H1 (cell line): ENCODE measurements around the gene RENBP. TPM values are rescaled to one million over a fixed set of nuclear protein-coding genes. Genes with fewer than 3 reads are reported as not detected.

Source experiments
- CTCF ChIA-PET: fragments of 300-600 bp; sonication (Branson Sonifier 250); formaldehyde crosslinking; loops from one replicate; lab custom pipeline; 2021; ENCODE audit not compliant: partially characterized antibody; lab: Charles Lee
- POLR2A ChIA-PET: fragments of 300-600 bp; sonication (Branson Sonifier 250); formaldehyde crosslinking; loops from one replicate; lab custom pipeline; 2021; ENCODE audit warnings: inconsistent platforms; ENCODE audit not compliant: partially characterized antibody; lab: Charles Lee
- DNase-seq, 2 experiments: peaks; one replicate each; pipeline versions ENCODE4 v3.0.0 to v3.0.0-alpha.2; 2010 to 2022; ENCODE audit warnings: low spot score in 2 of 2, low read depth in 1 of 2, mixed read lengths in 1 of 2
- FAIRE-seq: peaks from 2 replicates; lab custom pipeline; 2011; peaks lifted over from hg19 to GRCh38; lab: Jason Lieb, UNC
- H2AFZ ChIP-seq: 2 replicates; pipeline ENCODE4 v1.8.1; 2012; ENCODE audit warnings: low read length, inconsistent platforms
- H2AK5ac ChIP-seq: 2 replicates; pipeline ENCODE4 v1.6.1; 2013; ENCODE audit warnings: low read depth, low read length
- H2BK120ac ChIP-seq: replicated peaks from 2 replicates; pipeline ENCODE3; 2013; ENCODE audit warnings: low read depth, low read length, inconsistent platforms
- H2BK12ac ChIP-seq: 2 replicates; pipeline ENCODE4 v1.6.1; 2013; ENCODE audit warnings: low read depth, low read length
- H2BK15ac ChIP-seq: 2 replicates; pipeline ENCODE4 v1.6.1; 2013; ENCODE audit warnings: low read length
- H2BK20ac ChIP-seq: 2 replicates; pipeline ENCODE4 v1.6.1; 2013; ENCODE audit warnings: low read length
- H2BK5ac ChIP-seq: 2 replicates; pipeline ENCODE4 v1.6.1; 2013; ENCODE audit warnings: low read depth, low read length
- H3K14ac ChIP-seq: 2 replicates; pipeline ENCODE4 v1.6.1; 2013; ENCODE audit warnings: inconsistent platforms; ENCODE audit not compliant: insufficient read length
- H3K18ac ChIP-seq: 2 replicates; pipeline ENCODE4 v1.6.1; 2013; ENCODE audit warnings: low read length; ENCODE audit errors: extremely low read depth
- H3K23ac ChIP-seq: 2 replicates; pipeline ENCODE4 v1.6.1; 2013; ENCODE audit warnings: inconsistent platforms; ENCODE audit not compliant: insufficient read length
- H3K23me2 ChIP-seq: 2 replicates; pipeline ENCODE4 v1.6.1; 2013; ENCODE audit warnings: low read depth, low read length
- H3K27ac ChIP-seq: 2 replicates; pipeline ENCODE4 v1.6.1; 2011; ENCODE audit warnings: low read depth, low read length, inconsistent platforms
- H3K27me3 ChIP-seq, 4 experiments: replicated peaks in 1 of 4; 1 replicate in 1 of 4; 2 replicates in 3 of 4; pipeline versions ENCODE4 v1.6.1 to v1.8.1; 2011 to 2013; ENCODE audit warnings: low read length in 3 of 4, mild to moderate bottlenecking in 3 of 4, inconsistent platforms in 2 of 4, mixed read lengths in 2 of 4, moderate library complexity in 1 of 4; ENCODE audit not compliant: control insufficient read depth in 3 of 4, insufficient read depth in 3 of 4; ENCODE audit errors: extremely low read depth in 1 of 4
- H3K36me3 ChIP-seq, 4 experiments: 2 replicates each; pipeline versions ENCODE4 v1.6.1 to v1.8.1; 2011 to 2013; ENCODE audit warnings: mild to moderate bottlenecking in 4 of 4, low read length in 3 of 4, moderate library complexity in 2 of 4, control low read depth in 1 of 4, inconsistent platforms in 1 of 4; ENCODE audit not compliant: insufficient read depth in 4 of 4, control insufficient read depth in 2 of 4
- H3K4ac ChIP-seq: replicated peaks from 2 replicates; pipeline ENCODE3; 2013; ENCODE audit warnings: low read length, low read depth, mixed read lengths, inconsistent platforms; ENCODE audit not compliant: insufficient read length
- H3K4me1 ChIP-seq, 4 experiments: replicated peaks in 1 of 4; 1 replicate in 1 of 4; 2 replicates in 3 of 4; pipeline versions ENCODE4 v1.6.1 to v1.8.1; 2011 to 2013; ENCODE audit warnings: low read length in 3 of 4, inconsistent platforms in 2 of 4, mixed read lengths in 1 of 4; ENCODE audit not compliant: insufficient read depth in 4 of 4, control insufficient read depth in 3 of 4
- H3K4me2 ChIP-seq, 2 experiments: 2 replicates each; pipeline versions ENCODE4 v1.6.1 to v1.8.1; 2011 to 2013; ENCODE audit warnings: low read depth in 2 of 2, low read length in 2 of 2, control low read depth in 1 of 2, inconsistent platforms in 1 of 2, mild to moderate bottlenecking in 1 of 2; ENCODE audit not compliant: insufficient read depth in 1 of 2
- H3K4me3 ChIP-seq, 4 experiments: fragments of 200-600, 300-600 bp in 1 of 4; sonication (generic), shearing (Covaris generic), sonication (Bioruptor Twin) in 1 of 4; 2 replicates each; pipeline versions ENCODE4 v1.5.1 to v1.8.1; 2011 to 2016; ENCODE audit warnings: low read length in 4 of 4, low read depth in 3 of 4, control low read depth in 2 of 4, inconsistent platforms in 2 of 4, mild to moderate bottlenecking in 2 of 4, mixed read lengths in 1 of 4, moderate library complexity in 1 of 4; ENCODE audit not compliant: insufficient read depth in 2 of 4; ENCODE audit errors: extremely low read depth in 1 of 4
- H3K56ac ChIP-seq: replicated peaks from 2 replicates; pipeline ENCODE3; 2013; ENCODE audit warnings: low read depth, mild to moderate bottlenecking, mixed read lengths, low read length, inconsistent platforms; ENCODE audit not compliant: insufficient read length
- H3K79me1 ChIP-seq: 2 replicates; pipeline ENCODE4 v1.6.1; 2013; ENCODE audit warnings: low read depth, low read length, control low read depth
- H3K79me2 ChIP-seq, 2 experiments: 2 replicates each; pipeline versions ENCODE4 v1.6.1 to v1.8.1; 2012 to 2013; ENCODE audit warnings: low read length in 2 of 2, mild to moderate bottlenecking in 2 of 2, inconsistent platforms in 1 of 2; ENCODE audit not compliant: insufficient read depth in 2 of 2, control insufficient read depth in 1 of 2
- H3K9ac ChIP-seq, 4 experiments: replicated peaks in 1 of 4; 1 replicate in 1 of 4; 2 replicates in 3 of 4; pipeline versions ENCODE4 v1.6.1 to v1.8.1; 2011 to 2013; ENCODE audit warnings: low read depth in 3 of 4, low read length in 3 of 4, control low read depth in 2 of 4, mild to moderate bottlenecking in 2 of 4, moderate library complexity in 2 of 4, inconsistent platforms in 1 of 4; ENCODE audit errors: extremely low read depth in 1 of 4
- H3K9me3 ChIP-seq, 2 experiments: 2 replicates each; pipeline versions ENCODE4 v1.6.1 to v1.8.1; 2012 to 2013; ENCODE audit warnings: mild to moderate bottlenecking in 2 of 2, moderate library complexity in 2 of 2, control low read depth in 1 of 2, inconsistent platforms in 1 of 2, low read depth in 1 of 2, low read length in 1 of 2, mixed read lengths in 1 of 2; ENCODE audit not compliant: insufficient read depth in 2 of 2
- H4K20me1 ChIP-seq, 2 experiments: replicated peaks in 1 of 2; 2 replicates each; pipeline versions ENCODE3 to v1.8.1; 2011 to 2013; ENCODE audit warnings: inconsistent platforms in 2 of 2, low read length in 2 of 2, mild to moderate bottlenecking in 1 of 2; ENCODE audit not compliant: insufficient read depth in 2 of 2, control insufficient read depth in 1 of 2
- H4K5ac ChIP-seq: 2 replicates; pipeline ENCODE4 v1.6.1; 2013; ENCODE audit warnings: low read length, low read depth, mixed read lengths, inconsistent platforms; ENCODE audit not compliant: insufficient read length
- H4K8ac ChIP-seq: 2 replicates; pipeline ENCODE4 v1.8.0; 2013; ENCODE audit warnings: mild to moderate bottlenecking, moderate library complexity, low read length, inconsistent platforms; ENCODE audit not compliant: insufficient read depth; ENCODE audit errors: extremely low read depth
- H4K91ac ChIP-seq: replicated peaks from 2 replicates; pipeline ENCODE3; 2013; ENCODE audit warnings: low read length, mixed read lengths, inconsistent platforms; ENCODE audit not compliant: insufficient read length
- CTCF ChIP-seq, 3 experiments: IDR thresholded peaks; 1 replicate in 2 of 3; 2 replicates in 1 of 3; pipeline versions ENCODE4 v1.5.1 to v1.6.1; 2011; ENCODE audit warnings: low read length in 3 of 3, mild to moderate bottlenecking in 3 of 3, inconsistent platforms in 2 of 3, low read depth in 1 of 3, moderate library complexity in 1 of 3; ENCODE audit not compliant: insufficient read depth in 1 of 3; ENCODE audit errors: control extremely low read depth in 1 of 3
- EZH2 ChIP-seq: fragments of 200-600 bp; sonication (generic); IDR thresholded peaks from 2 replicates; pipeline ENCODE4 v1.7.1; 2012; ENCODE audit warnings: low read depth, mild to moderate bottlenecking, moderate library complexity, low read length, inconsistent platforms; ENCODE audit not compliant: severe bottlenecking
- FOSL1 ChIP-seq: IDR thresholded peaks from 2 replicates; pipeline ENCODE4 v1.6.1; 2011; ENCODE audit warnings: mild to moderate bottlenecking, low read depth, low read length, moderate library complexity; ENCODE audit not compliant: insufficient read depth
- HDAC2 ChIP-seq, 2 experiments: fragments of 300-600 bp in 1 of 2; sonication (generic) in 1 of 2; IDR thresholded peaks; 2 replicates each; pipeline ENCODE4 v1.6.1; 2011 to 2012; ENCODE audit warnings: low read depth in 2 of 2, low read length in 2 of 2, mild to moderate bottlenecking in 2 of 2, moderate library complexity in 2 of 2, borderline replicate concordance in 1 of 2, inconsistent platforms in 1 of 2
- JUN ChIP-seq: IDR thresholded peaks from 2 replicates; pipeline ENCODE4 v1.6.1; 2011; ENCODE audit warnings: low read depth, mild to moderate bottlenecking, improper control_type of control experiment, low read length
- POLR2AphosphoS5 ChIP-seq: IDR thresholded peaks from 2 replicates; pipeline ENCODE4 v1.6.1; 2011; ENCODE audit warnings: low read depth, low read length
- SIX5 ChIP-seq: IDR thresholded peaks from 2 replicates; pipeline ENCODE4 v1.6.1; 2011; ENCODE audit warnings: mild to moderate bottlenecking, low read depth, low read length
- SP4 ChIP-seq: IDR thresholded peaks from 2 replicates; pipeline ENCODE4 v1.6.1; 2012; ENCODE audit warnings: low read length, inconsistent platforms
- SUZ12 ChIP-seq: fragments of 200-600 bp; sonication (generic); IDR thresholded peaks from 2 replicates; pipeline ENCODE4 v1.6.1; 2012; ENCODE audit warnings: mild to moderate bottlenecking, inconsistent platforms, low read length, moderate library complexity, mixed read lengths
- TCF12 ChIP-seq: IDR thresholded peaks from 2 replicates; pipeline ENCODE4 v1.6.1; 2011; ENCODE audit warnings: low read depth, mild to moderate bottlenecking, low read length
- WGBS, 2 experiments: shearing (Covaris generic) in 1 of 2; methylation state at CpG; one replicate each; pipeline versions ENCODE4 v1.1.6 to v1.1.7; 2013 to 2015; ENCODE audit warnings: low lambda C conversion rate in 2 of 2, mixed read lengths in 2 of 2, inconsistent platforms in 1 of 2, low coverage in 1 of 2, missing lambda C conversion rate in 1 of 2; ENCODE audit not compliant: insufficient replicate concordance in 2 of 2, insufficient coverage in 1 of 2, insufficient read length in 1 of 2; ENCODE audit errors: extremely low coverage in 1 of 2, missing lambda C conversion rate in 1 of 2; 5-methylcytosine and 5-hydroxymethylcytosine counted together
- polyA plus RNA-seq, 7 experiments: library from polyadenylated mRNA; depleted of rRNA in 3 of 7; stranded (reverse) in 5 of 7; unstranded in 2 of 7; fragments of >200 nt in 5 of 7; fragments of 200-250 nt in 2 of 7; gene quantifications; 1 replicate in 5 of 7; 2 replicates in 1 of 7; 4 replicates in 1 of 7; pipeline versions ENCODE4 v1.2.1 to v1.2.3, GENCODE V29; 2011 to 2013; ENCODE audit warnings: missing spikeins in 2 of 7, mixed read lengths in 2 of 7
- total RNA-seq: library from RNA; stranded (reverse); fragmentation: NEBNext Ultra II Directional; extraction: Animal tissue kit (Norgen Biotek cat#: 25700); gene quantifications from 2 replicates; pipeline ENCODE4 v1.2.1, GENCODE V29; 2021

Gene RENBP
- total and polyA plus RNA-seq, 2 of the 8 experiments (the other 6 are each of a cell fraction or from before 2014, with no cell fraction given), result 12.4 to 21.8 TPM

GRCh38 chrX:153957224-153957623, 12.8 kb upstream of the RENBP start:
- H3K4ac ChIP-seq, result no peak overlapping the region
- no peak for DNase-seq
- no peak overlapping the region for H2AFZ ChIP-seq
- no peak for FAIRE-seq
- H4K5ac ChIP-seq, result no peak overlapping the region
- CTCF ChIA-PET, result no interaction called here
- H3K18ac ChIP-seq, result no peak overlapping the region
- H3K56ac ChIP-seq, result no peak overlapping the region
- peaks cover 2 to 7% of the 10 kb centered on the region in 2 experiments for H4K20me1 ChIP-seq
- H4K8ac ChIP-seq, result no peak overlapping the region
- no peak overlapping the region for H3K9ac ChIP-seq
- H3K14ac ChIP-seq, result no peak overlapping the region
- no peaks in the 10 kb centered on the region for H3K9me3 ChIP-seq
- POLR2A ChIA-PET, result interaction anchor here (5.0 kb wide), 1 partner anchor 11 kb away, joined by 26 read pairs; no protein-coding TSS in a partner anchor
- H3K79me1 ChIP-seq, result no peaks in the 10 kb centered on the region
- no peak overlapping the region for H2AK5ac ChIP-seq
- peaks cover 0 to 2% of the 10 kb centered on the region in 2 experiments; a peak in 1 of 4 replicates for H3K79me2 ChIP-seq
- no peak overlapping the region for H2BK120ac ChIP-seq
- no peak overlapping the region for H2BK15ac ChIP-seq
- no peak overlapping the region for H4K91ac ChIP-seq
- no peak overlapping the region for H2BK12ac ChIP-seq
- no peak overlapping the region for H2BK5ac ChIP-seq
- no peak overlapping the region for H3K4me2 ChIP-seq
- no peak overlapping the region for H2BK20ac ChIP-seq
- H3K4me3 ChIP-seq, result no peak overlapping the region
- H3K23ac ChIP-seq, result no peak overlapping the region
- H3K27me3 ChIP-seq, result no peaks in the 10 kb centered on the region
- H3K23me2 ChIP-seq, result no peaks in the 10 kb centered on the region
- no peak overlapping the region for H3K27ac ChIP-seq
- no peaks in the 10 kb centered on the region for H3K4me1 ChIP-seq
- WGBS, 2 experiments, result 89% methylated on average over 5 of the region's 17 CpGs; no CpG with 5 or more reads in 1 of the 2 experiments
- H3K36me3 ChIP-seq, result peaks cover 23 to 95% (median 61%) of the 10 kb centered on the region in 4 experiments
- TF ChIP-seq CTCF (IDR thresholded peaks at IDR 0.05; ENCODE audit: control extremely low read depth in 1 of 3, insufficient read depth in 1 of 3, low read depth in 1 of 3, low read length in 3 of 3) (no peak), EZH2 (no peak), JUN (no peak), SIX5 (no peak), FOSL1 (no peak), POLR2AphosphoS5 (no peak), HDAC2 (IDR thresholded peaks at IDR 0.05; ENCODE audit: borderline replicate concordance in 1 of 2, low read depth in 2 of 2, low read length in 2 of 2) (no peak), SP4 (no peak), SUZ12 (no peak), TCF12 (no peak)
